Measurements from ENCODE around the gene DAG1. TPM values are rescaled to one million over a fixed set of nuclear protein-coding genes. Genes with fewer than 3 reads are reported as not detected.

The DAG1 gene
- total RNA-seq, 1 experiment from 2014 or later = 93.0 TPM

- TF ChIP-seq CTCF (conservative IDR thresholded peaks at IDR 0.05) = no peak
- Histone ChIP-seq H4K5ac (ENCODE audit: insufficient read length, low read depth, low read length) (no peak overlapping the region), H2BK15ac (ENCODE audit: low read depth, low read length) (no peak overlapping the region), H2BK5ac (ENCODE audit: insufficient read length, low read length) (no peak overlapping the region), H2BK120ac (ENCODE audit: low read depth, low read length, poor library complexity, severe bottlenecking) (no peak overlapping the region), H2AFZ (ENCODE audit: low read length) (no peak overlapping the region), H3K23me2 (ENCODE audit: insufficient read length, low read depth, low read length, poor library complexity, severe bottlenecking) (no peaks in the 10 kb centered on the region), H3K56ac (ENCODE audit: insufficient read length, low read depth, low read length) (no peak overlapping the region), H3K4ac (ENCODE audit: low read depth, low read length) (no peak overlapping the region), H3K27me3 (ENCODE audit: insufficient read depth, low read length) (no peaks in the 10 kb centered on the region), H2BK12ac (ENCODE audit: insufficient read length, low read depth, low read length) (no peak overlapping the region), H2BK20ac (ENCODE audit: low read depth, low read length, poor library complexity, severe bottlenecking) (no peak overlapping the region), H3T11ph (ENCODE audit: low read length) (no peak overlapping the region), H3K4me2 (ENCODE audit: insufficient read depth, insufficient read length, low read length) (no peak overlapping the region), H4K91ac (ENCODE audit: insufficient read length, low read depth, low read length) (no peak overlapping the region), H3K9ac (ENCODE audit: extremely low read depth, insufficient read length, low read length) (no peak overlapping the region), H4K20me1 (ENCODE audit: control insufficient read depth, insufficient read depth, insufficient read length) (no peaks in the 10 kb centered on the region), H3K9me3 (ENCODE audit: control insufficient read depth, low read depth, low read length) (no peaks in the 10 kb centered on the region), H4K8ac (replicated peaks; ENCODE audit: insufficient read length, low read depth, low read length) (no peak overlapping the region), H3K18ac (ENCODE audit: insufficient read length, low read depth, low read length) (no peak overlapping the region), H3K23ac (ENCODE audit: insufficient read length, low read depth, low read length) (no peak overlapping the region), H3K79me2 (ENCODE audit: insufficient read depth, low read length) (no peaks in the 10 kb centered on the region; the same call in 1 of the 2 replicates), H3K79me1 (ENCODE audit: insufficient read depth, low read depth, low read length, poor library complexity, severe bottlenecking) (peaks cover 5% of the 10 kb centered on the region), H2AK5ac (ENCODE audit: insufficient read length, low read length) (no peak overlapping the region), H3K4me1 (ENCODE audit: insufficient read depth, low read length) (no peaks in the 10 kb centered on the region), H3K27ac (ENCODE audit: insufficient read length, low read depth, low read length) (no peak overlapping the region), H3K14ac (ENCODE audit: insufficient read depth, low read length) (no peak overlapping the region)
- Mint-ChIP-seq H3K27ac (no peak overlapping the region), H3K36me3 (ENCODE audit: insufficient read depth in 1 of 3, low read depth in 3 of 3) (peaks cover 13 to 53% (median 43%) of the 10 kb centered on the region in 3 experiments; a peak in 6 of 7 replicates), H3K27me3 (ENCODE audit: low read depth) (no peaks in the 10 kb centered on the region), H3K4me3 (no peak overlapping the region), H3K4me1 (no peaks in the 10 kb centered on the region), H3K9me3 (no peaks in the 10 kb centered on the region)
- WGBS (ENCODE audit: extremely low coverage, insufficient read length, low lambda C conversion rate) = no CpG with 5 or more reads among the region's 2 CpGs
- DNase-seq = no peak
These were observed 41.6 kb downstream of the DAG1 start for GRCh38 chr3:49511639-49512038.

All from H9 (cell line).